Endothelial cell of umbilical vein (primary cell): ENCODE measurements around the gene FKBP6.
"Not testable (repeated sequence)": the region's sequence is repeated elsewhere in the genome, so short reads cannot be mapped to it uniquely, and the experiment has no call there.

Source experiments
- GATA2 ChIP-seq: IDR thresholded peaks from 2 replicates; pipeline ENCODE4 v1.7.0; 2011; ENCODE audit warnings: low read depth, mild to moderate bottlenecking, moderate library complexity, mixed read lengths, low read length; ENCODE audit not compliant: insufficient read length, insufficient read depth
- POLR2AphosphoS5 ChIP-seq: IDR thresholded peaks from 2 replicates; pipeline ENCODE4 v1.6.1; 2012; ENCODE audit warnings: low read depth, mild to moderate bottlenecking, control low read depth, low read length, moderate library complexity; ENCODE audit not compliant: insufficient read depth
- TF ChIP-seq, protein P1 (sequence below), 2 donors: IDR thresholded peaks; 1 replicate in 1 of 2; 2 replicates in 1 of 2; pipeline ENCODE4 v1.5.1; 2011; ENCODE audit warnings: low read length in 2 of 2, mild to moderate bottlenecking in 2 of 2, moderate library complexity in 2 of 2, control low read depth in 1 of 2, inconsistent platforms in 1 of 2, low read depth in 1 of 2; ENCODE audit not compliant: insufficient read depth in 1 of 2; ENCODE audit errors: extremely low read depth in 1 of 2

DNA sequence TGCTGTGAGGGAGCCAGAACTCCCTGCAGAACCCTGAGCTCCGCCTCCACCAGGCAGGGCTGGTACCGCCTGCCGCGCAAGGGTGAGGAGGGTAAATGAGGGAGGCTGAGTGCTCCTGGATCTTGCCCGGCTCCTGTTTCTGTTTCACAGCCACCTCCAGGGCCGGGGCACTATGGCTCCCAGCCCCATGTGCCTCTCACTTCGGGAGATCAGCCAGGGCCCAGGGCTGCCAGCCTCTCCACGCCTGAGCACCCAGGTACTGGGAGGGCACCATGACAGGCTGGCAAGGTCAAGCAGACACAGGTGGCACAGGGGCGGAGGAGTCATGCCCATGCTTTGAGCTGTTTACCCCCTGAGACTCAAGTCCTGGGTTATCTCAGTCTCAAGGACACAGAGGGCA is 8.4 kb upstream of the FKBP6 start:
- TF ChIP-seq, protein P1, sequence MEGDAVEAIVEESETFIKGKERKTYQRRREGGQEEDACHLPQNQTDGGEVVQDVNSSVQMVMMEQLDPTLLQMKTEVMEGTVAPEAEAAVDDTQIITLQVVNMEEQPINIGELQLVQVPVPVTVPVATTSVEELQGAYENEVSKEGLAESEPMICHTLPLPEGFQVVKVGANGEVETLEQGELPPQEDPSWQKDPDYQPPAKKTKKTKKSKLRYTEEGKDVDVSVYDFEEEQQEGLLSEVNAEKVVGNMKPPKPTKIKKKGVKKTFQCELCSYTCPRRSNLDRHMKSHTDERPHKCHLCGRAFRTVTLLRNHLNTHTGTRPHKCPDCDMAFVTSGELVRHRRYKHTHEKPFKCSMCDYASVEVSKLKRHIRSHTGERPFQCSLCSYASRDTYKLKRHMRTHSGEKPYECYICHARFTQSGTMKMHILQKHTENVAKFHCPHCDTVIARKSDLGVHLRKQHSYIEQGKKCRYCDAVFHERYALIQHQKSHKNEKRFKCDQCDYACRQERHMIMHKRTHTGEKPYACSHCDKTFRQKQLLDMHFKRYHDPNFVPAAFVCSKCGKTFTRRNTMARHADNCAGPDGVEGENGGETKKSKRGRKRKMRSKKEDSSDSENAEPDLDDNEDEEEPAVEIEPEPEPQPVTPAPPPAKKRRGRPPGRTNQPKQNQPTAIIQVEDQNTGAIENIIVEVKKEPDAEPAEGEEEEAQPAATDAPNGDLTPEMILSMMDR (IDR thresholded peaks at IDR 0.05; ENCODE audit: extremely low read depth in 1 of 2, insufficient read depth in 1 of 2, low read depth in 1 of 2, low read length in 2 of 2): not testable (repeated sequence)
- not testable (repeated sequence) for TF ChIP-seq POLR2AphosphoS5, GATA2
